ENCODE measurements around the gene OTUB2.

DNA sequence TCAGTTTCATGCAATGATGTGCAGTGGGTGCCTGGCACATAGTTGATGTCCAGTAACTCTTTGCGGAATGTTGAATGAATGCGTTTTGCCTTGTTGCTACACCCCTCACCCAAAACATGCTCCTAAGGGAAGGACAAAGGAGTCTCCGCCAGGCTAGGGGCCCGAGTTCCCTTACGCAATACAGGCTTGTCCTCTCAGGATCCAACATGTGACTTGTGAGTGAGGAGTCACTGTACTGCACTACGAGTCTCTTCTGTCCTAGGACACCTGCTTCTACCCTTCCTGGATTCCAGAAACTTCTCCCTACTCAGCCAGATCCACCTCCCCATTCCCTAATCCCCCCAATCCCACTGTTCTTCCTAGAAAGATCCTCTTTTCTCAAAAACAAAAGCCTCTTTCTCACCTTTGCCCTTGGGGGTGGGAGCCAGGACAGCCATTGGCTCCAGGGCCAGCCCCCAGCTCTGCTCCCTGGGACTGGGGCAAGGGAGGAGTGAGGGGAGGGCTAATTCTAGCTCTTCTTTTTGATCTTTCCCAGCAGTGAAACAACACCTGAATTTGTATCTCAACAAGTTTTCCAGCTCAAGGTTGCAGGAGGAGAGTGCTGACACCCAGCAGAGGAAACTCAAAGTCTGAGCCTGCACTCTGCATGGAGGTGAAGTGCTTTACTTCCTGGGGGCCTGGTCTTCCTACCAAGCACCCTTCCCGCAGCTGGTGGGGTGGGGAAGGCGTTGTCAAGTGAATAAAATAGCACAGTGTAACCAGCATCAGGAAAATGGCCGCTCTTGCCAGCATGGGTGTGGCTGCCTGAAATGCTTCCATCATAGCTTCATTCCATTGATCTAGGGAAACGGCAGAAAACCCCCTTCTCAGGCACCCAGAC, 3.4 kb upstream of the OTUB2 start:
- TF ChIP-seq, protein P1, sequence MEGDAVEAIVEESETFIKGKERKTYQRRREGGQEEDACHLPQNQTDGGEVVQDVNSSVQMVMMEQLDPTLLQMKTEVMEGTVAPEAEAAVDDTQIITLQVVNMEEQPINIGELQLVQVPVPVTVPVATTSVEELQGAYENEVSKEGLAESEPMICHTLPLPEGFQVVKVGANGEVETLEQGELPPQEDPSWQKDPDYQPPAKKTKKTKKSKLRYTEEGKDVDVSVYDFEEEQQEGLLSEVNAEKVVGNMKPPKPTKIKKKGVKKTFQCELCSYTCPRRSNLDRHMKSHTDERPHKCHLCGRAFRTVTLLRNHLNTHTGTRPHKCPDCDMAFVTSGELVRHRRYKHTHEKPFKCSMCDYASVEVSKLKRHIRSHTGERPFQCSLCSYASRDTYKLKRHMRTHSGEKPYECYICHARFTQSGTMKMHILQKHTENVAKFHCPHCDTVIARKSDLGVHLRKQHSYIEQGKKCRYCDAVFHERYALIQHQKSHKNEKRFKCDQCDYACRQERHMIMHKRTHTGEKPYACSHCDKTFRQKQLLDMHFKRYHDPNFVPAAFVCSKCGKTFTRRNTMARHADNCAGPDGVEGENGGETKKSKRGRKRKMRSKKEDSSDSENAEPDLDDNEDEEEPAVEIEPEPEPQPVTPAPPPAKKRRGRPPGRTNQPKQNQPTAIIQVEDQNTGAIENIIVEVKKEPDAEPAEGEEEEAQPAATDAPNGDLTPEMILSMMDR (IDR thresholded peaks at IDR 0.05) = no peak
- TF ChIP-seq POLR2A (IDR thresholded peaks at IDR 0.05) = no peak

All from lower leg skin (tissue), 3 donors.